Neuronal stem cell (in vitro differentiated cells): ENCODE results near the gene FAHD1.

Source experiments
- DNase-seq: peaks from one replicate; pipeline ENCODE4 v3.0.0-alpha.2; 2013; ENCODE audit warnings: low spot score
- H2AFZ ChIP-seq: one replicate; pipeline ENCODE4 v1.6.1; 2013; ENCODE audit warnings: mild to moderate bottlenecking, low read length, inconsistent platforms
- H2AK5ac ChIP-seq: 2 replicates; pipeline ENCODE4 v1.6.1; 2013; ENCODE audit warnings: low read depth, mild to moderate bottlenecking, inconsistent platforms, low read length, moderate library complexity, mixed read lengths
- H2BK120ac ChIP-seq: 2 replicates; pipeline ENCODE4 v1.6.1; 2013; ENCODE audit warnings: low read depth, mild to moderate bottlenecking, inconsistent platforms, low read length, moderate library complexity, mixed read lengths
- H2BK12ac ChIP-seq: one replicate; pipeline ENCODE4 v1.6.1; 2013; ENCODE audit warnings: low read length, inconsistent platforms
- H2BK15ac ChIP-seq: 2 replicates; pipeline ENCODE4 v1.6.1; 2013; ENCODE audit warnings: mild to moderate bottlenecking, low read length, inconsistent platforms, mixed read lengths
- H2BK5ac ChIP-seq: one replicate; pipeline ENCODE4 v1.6.1; 2013; ENCODE audit warnings: inconsistent platforms, mild to moderate bottlenecking, low read length, moderate library complexity
- H3K14ac ChIP-seq: one replicate; pipeline ENCODE4 v1.6.1; 2013; ENCODE audit warnings: low read length, inconsistent platforms
- H3K18ac ChIP-seq: 2 replicates; pipeline ENCODE4 v1.6.1; 2013; ENCODE audit warnings: low read length, inconsistent platforms
- H3K23ac ChIP-seq: 2 replicates; pipeline ENCODE4 v1.6.1; 2013; ENCODE audit warnings: low read depth, mild to moderate bottlenecking, mixed read lengths, low read length, inconsistent platforms; ENCODE audit not compliant: poor library complexity
- H3K27ac ChIP-seq: replicated peaks from 3 replicates; pipeline ENCODE4 v1.5.1; 2013; ENCODE audit warnings: low read length, inconsistent platforms
- H3K27me3 ChIP-seq, 3 experiments: 2 replicates each; pipeline ENCODE4 v1.6.1; 2013; ENCODE audit warnings: low read length in 3 of 3, mild to moderate bottlenecking in 2 of 3, inconsistent platforms in 1 of 3, low read depth in 1 of 3, mixed read lengths in 1 of 3, moderate library complexity in 1 of 3; ENCODE audit not compliant: control insufficient read depth in 3 of 3, insufficient read depth in 3 of 3
- H3K36me3 ChIP-seq, 2 donors: replicated peaks in 1 of 2; 2 replicates each; pipeline ENCODE4 v1.6.1; 2013; ENCODE audit warnings: low read length in 2 of 2; ENCODE audit not compliant: control insufficient read depth in 2 of 2, insufficient read depth in 2 of 2
- H3K4ac ChIP-seq: 2 replicates; pipeline ENCODE4 v1.6.1; 2013; ENCODE audit warnings: inconsistent platforms, mild to moderate bottlenecking, low read length, moderate library complexity
- H3K4me1 ChIP-seq, 2 donors: 1 replicate in 1 of 2; 2 replicates in 1 of 2; pipeline ENCODE4 v1.6.1; 2013; ENCODE audit warnings: low read length in 2 of 2, low read depth in 1 of 2; ENCODE audit not compliant: control insufficient read depth in 2 of 2, insufficient read depth in 1 of 2
- H3K4me2 ChIP-seq: one replicate; pipeline ENCODE4 v1.6.1; 2013; ENCODE audit warnings: mild to moderate bottlenecking, low read length, inconsistent platforms; ENCODE audit not compliant: insufficient read depth, poor library complexity, severe bottlenecking
- H3K4me3 ChIP-seq, 2 donors: 2 replicates each; pipeline ENCODE4 v1.5.1; 2013; ENCODE audit warnings: low read length in 2 of 2, mild to moderate bottlenecking in 2 of 2, inconsistent platforms in 1 of 2, moderate library complexity in 1 of 2
- H3K79me1 ChIP-seq: one replicate; pipeline ENCODE4 v1.6.1; 2013; ENCODE audit warnings: low read depth, mild to moderate bottlenecking, inconsistent platforms, low read length, moderate library complexity
- H3K9ac ChIP-seq: one replicate; pipeline ENCODE4 v1.6.1; 2013; ENCODE audit warnings: mild to moderate bottlenecking, low read depth, low read length, inconsistent platforms; ENCODE audit not compliant: poor library complexity
- H3K9me3 ChIP-seq, 2 donors: replicated peaks in 1 of 2; 2 replicates each; pipeline versions ENCODE3 to v1.6.1; 2013; ENCODE audit warnings: low read length in 2 of 2, mild to moderate bottlenecking in 2 of 2, inconsistent platforms in 1 of 2, low read depth in 1 of 2, mixed read lengths in 1 of 2, moderate library complexity in 1 of 2; ENCODE audit not compliant: control insufficient read depth in 2 of 2, insufficient read depth in 1 of 2
- H4K8ac ChIP-seq: one replicate; pipeline ENCODE4 v1.6.1; 2013; ENCODE audit warnings: low read depth, mild to moderate bottlenecking, inconsistent platforms, low read length, moderate library complexity
- H4K91ac ChIP-seq: one replicate; pipeline ENCODE4 v1.6.1; 2013; ENCODE audit warnings: low read length, low read depth, mild to moderate bottlenecking, inconsistent platforms; ENCODE audit not compliant: poor library complexity
- whole genome bisulfite sequencing, 2 donors: extraction: QIAGEN DNeasy Blood & Tissue Kit; methylation state at CpG; one replicate each; pipeline ENCODE4 v1.1.7; 2013; ENCODE audit warnings: missing lambda C conversion rate in 2 of 2, mixed read lengths in 1 of 2; ENCODE audit not compliant: insufficient read length in 2 of 2, insufficient replicate concordance in 1 of 2; ENCODE audit errors: extremely low coverage in 2 of 2; 5-methylcytosine and 5-hydroxymethylcytosine counted together

Gene FAHD1

GRCh38 chr16:1808691-1809090 lies 18.3 kb upstream of the FAHD1 start:
- peak overlapping the region; percentile 53 for H3K4ac ChIP-seq
- peaks cover 4% of the 10 kb centered on the region for H3K79me1 ChIP-seq
- peak overlapping the region in 1 of 2 donors; percentile 10 for H3K4me3 ChIP-seq
- peaks cover 21 to 48% of the 10 kb centered on the region in 2 donors for H3K36me3 ChIP-seq
- no peaks in the 10 kb centered on the region for H3K27me3 ChIP-seq
- no peak for DNase-seq
- H2BK15ac ChIP-seq = no peak overlapping the region
- WGBS, 2 donors = no CpG with 5 or more reads among the region's 18 CpGs
- no peaks in the 10 kb centered on the region for H3K4me1 ChIP-seq
- H3K4me2 ChIP-seq = no peak overlapping the region
- no peak overlapping the region for H3K9ac ChIP-seq
- H4K8ac ChIP-seq = no peak overlapping the region
- H4K91ac ChIP-seq = no peak overlapping the region
- no peak overlapping the region for H2BK12ac ChIP-seq
- no peak overlapping the region for H2BK120ac ChIP-seq
- no peak overlapping the region for H2BK5ac ChIP-seq
- H3K9me3 ChIP-seq = no peaks in the 10 kb centered on the region
- no peak overlapping the region for H3K23ac ChIP-seq
- H3K27ac ChIP-seq = no peak overlapping the region
- no peak overlapping the region for H3K18ac ChIP-seq
- H2AFZ ChIP-seq = no peak overlapping the region
- peak overlapping the region; percentile 8 for H3K14ac ChIP-seq
- no peak overlapping the region for H2AK5ac ChIP-seq

- H3K18ac ChIP-seq = no peak overlapping the region
These were observed 17.7 kb upstream of the FAHD1 start for GRCh38 chr16:1809281-1809801.

GRCh38 chr16:1810106-1810505 lies 16.9 kb upstream of the FAHD1 start:
- no peaks in the 10 kb centered on the region for H3K27me3 ChIP-seq

More at GRCh38 chr16:1809281-1809801, 17.7 kb upstream of the FAHD1 start:
- Histone ChIP-seq H3K9ac (peak overlapping the region; percentile 44), H3K4me3 (no peak overlapping the region), H2BK15ac (no peak overlapping the region), H2BK120ac (no peak overlapping the region), H3K23ac (peak overlapping the region; percentile 80), H3K4me2 (no peak overlapping the region), H3K9me3 (no peaks in the 10 kb centered on the region), H4K8ac (no peak overlapping the region), H3K27me3 (no peaks in the 10 kb centered on the region), H4K91ac (no peak overlapping the region), H3K36me3 (peaks cover 21 to 49% of the 10 kb centered on the region in 2 donors), H2AFZ (no peak overlapping the region), H3K79me1 (peaks cover 4% of the 10 kb centered on the region), H3K4ac (no peak overlapping the region), H2BK12ac (no peak overlapping the region), H2BK5ac (no peak overlapping the region), H3K27ac (no peak overlapping the region), H3K14ac (no peak overlapping the region), H3K4me1 (no peaks in the 10 kb centered on the region), H2AK5ac (no peak overlapping the region)
- DNase-seq = no peak
- no CpG with 5 or more reads among the region's 28 CpGs for WGBS, 2 donors

GRCh38 chr16:1810536-1810935 lies 16.5 kb upstream of the FAHD1 start:
- no peak overlapping the region for H3K4me3 ChIP-seq
- H3K4me2 ChIP-seq = no peak overlapping the region
- H3K9me3 ChIP-seq = no peaks in the 10 kb centered on the region
- DNase-seq = no peak
- no peak overlapping the region for H2BK120ac ChIP-seq
- H3K4ac ChIP-seq = no peak overlapping the region
- no peak overlapping the region for H3K9ac ChIP-seq
- no peak overlapping the region for H2BK12ac ChIP-seq
- no peaks in the 10 kb centered on the region for H3K4me1 ChIP-seq
- no peaks in the 10 kb centered on the region for H3K27me3 ChIP-seq
- H3K14ac ChIP-seq = no peak overlapping the region
- peaks cover 21 to 53% of the 10 kb centered on the region in 2 donors for H3K36me3 ChIP-seq
- peaks cover 4% of the 10 kb centered on the region for H3K79me1 ChIP-seq
- no peak overlapping the region for H4K8ac ChIP-seq
- no peak overlapping the region for H2BK15ac ChIP-seq
- H2AFZ ChIP-seq = no peak overlapping the region
- peak overlapping the region; percentile 43 for H3K23ac ChIP-seq
- H3K27ac ChIP-seq = no peak overlapping the region
- no CpG with 5 or more reads among the region's 16 CpGs for WGBS, 2 donors
- no peak overlapping the region for H4K91ac ChIP-seq
- H2BK5ac ChIP-seq = no peak overlapping the region
- H2AK5ac ChIP-seq = peak overlapping the region; percentile 63
- no peak overlapping the region for H3K18ac ChIP-seq

More at GRCh38 chr16:1810106-1810505, 16.9 kb upstream of the FAHD1 start:
- H3K4me1 ChIP-seq = no peaks in the 10 kb centered on the region
- no peaks in the 10 kb centered on the region for H3K9me3 ChIP-seq
- no peak overlapping the region for H3K4me3 ChIP-seq
- H3K4ac ChIP-seq = no peak overlapping the region
- no peak overlapping the region for H2BK120ac ChIP-seq
- no peak overlapping the region for H2BK12ac ChIP-seq
- H2BK5ac ChIP-seq = peak overlapping the region; percentile 39
- H2AK5ac ChIP-seq = no peak overlapping the region
- DNase-seq = no peak
- no peak overlapping the region for H3K14ac ChIP-seq
- H3K36me3 ChIP-seq = peaks cover 21 to 48% of the 10 kb centered on the region in 2 donors
- H2BK15ac ChIP-seq = no peak overlapping the region
- WGBS, 2 donors = no CpG with 5 or more reads among the region's 16 CpGs
- no peak overlapping the region for H2AFZ ChIP-seq
- no peak overlapping the region for H3K27ac ChIP-seq
- H3K9ac ChIP-seq = no peak overlapping the region
- no peak overlapping the region for H3K23ac ChIP-seq
- no peak overlapping the region for H3K4me2 ChIP-seq
- H4K91ac ChIP-seq = no peak overlapping the region
- H3K79me1 ChIP-seq = peaks cover 4% of the 10 kb centered on the region
- H4K8ac ChIP-seq = no peak overlapping the region
- no peak overlapping the region for H3K18ac ChIP-seq
